Transverse colon (tissue), 4 donors: ENCODE results near the gene MSH3. TPM values are rescaled to one million over a fixed set of nuclear protein-coding genes. Genes with fewer than 3 reads are reported as not detected.

Experiments used
- DNase-seq: peaks from one replicate; pipeline ENCODE4 v3.0.0-alpha.2; 2019
- H3K27ac ChIP-seq, 4 donors: fragments of 200-600 bp; sonication (generic); 2 replicates each; pipeline ENCODE4 v1.5.1; 2016 to 2018; ENCODE audit warnings: inconsistent platforms in 4 of 4
- H3K27me3 ChIP-seq: fragments of 200-600 bp; sonication (generic); 2 replicates; pipeline ENCODE4 v1.5.1; 2017; ENCODE audit warnings: inconsistent platforms
- H3K36me3 ChIP-seq, 4 donors: fragments of 200-600 bp; sonication (generic); 2 replicates each; pipeline ENCODE4 v1.5.1; 2017 to 2019; ENCODE audit warnings: inconsistent platforms in 4 of 4
- H3K4me1 ChIP-seq, 4 donors: fragments of 200-600 bp; sonication (generic); 2 replicates each; pipeline ENCODE4 v1.5.1; 2017 to 2020; ENCODE audit warnings: inconsistent platforms in 4 of 4
- H3K4me3 ChIP-seq, 4 donors: fragments of 200-600 bp; sonication (generic); 1 replicate in 1 of 4; 2 replicates in 3 of 4; pipeline versions ENCODE4 v1.5.1 to v1.6.1; 2017 to 2019; ENCODE audit warnings: inconsistent platforms in 4 of 4
- H3K9me3 ChIP-seq, 2 donors: fragments of 200-600 bp; sonication (generic); 2 replicates each; pipeline ENCODE4 v1.5.1; 2017 to 2019; ENCODE audit warnings: inconsistent platforms in 2 of 2
- EP300 ChIP-seq: sonication (generic); formaldehyde crosslinking; IDR thresholded peaks from one replicate; pipeline ENCODE4 v1.6.1; 2017; ENCODE audit warnings: antibody characterized with exemption, low read depth
- POLR2A ChIP-seq: fragments of 450-650 bp; IDR thresholded peaks from one replicate; pipeline ENCODE4 v1.6.1; 2016; ENCODE audit warnings: antibody characterized with exemption, mild to moderate bottlenecking, moderate library complexity
- POLR2AphosphoS5 ChIP-seq, 3 donors: sonication (generic); formaldehyde crosslinking; IDR thresholded peaks; one replicate each; pipeline ENCODE4 v1.6.1; 2016; ENCODE audit warnings: antibody characterized with exemption in 3 of 3
- WGBS, 2 donors: methylation state at CpG; one replicate each; pipeline ENCODE4 v1.1.5; 2018; ENCODE audit warnings: low coverage in 1 of 2; 5-methylcytosine and 5-hydroxymethylcytosine counted together
- in situ Hi-C, 4 donors: fragments of 200-750 bp; cut with MboI; loops; one replicate each; pipeline versions ENCODE4 v1.15.0 to v1.15.1; 2017; ENCODE audit warnings: low sequenced_read_pairs in 3 of 4, low pct_ligation_motif_present in 1 of 4, low pct_unique_long_range_greater_than_20kb in 1 of 4
- intact Hi-C: fragments of 100-400 bp; cut with DNase I; formaldehyde crosslinking; loops from one replicate; pipeline ENCODE4 v1.15.1; 2023; ENCODE audit warnings: low total_unique reads
- total RNA-seq, 4 donors: library from RNA; depleted of rRNA; stranded (reverse); fragments of >200 nt; gene quantifications; one replicate each; pipeline ENCODE4 v1.1.0, GENCODE V29; 2016
- TF ChIP-seq, protein P1 (sequence below), 5 experiments: fragments of 200-600 bp in 3 of 5; fragments of 450-650 bp in 2 of 5; sonication (generic) in 3 of 5; IDR thresholded peaks; 1 replicate in 2 of 5; 2 replicates in 3 of 5; pipeline ENCODE4 v1.5.1; 2016 to 2017; ENCODE audit warnings: antibody characterized with exemption in 5 of 5, inconsistent platforms in 3 of 5, mild to moderate bottlenecking in 2 of 5, moderate library complexity in 1 of 5

Gene MSH3
- total RNA-seq, 4 donors from 2014 or later, result 6.4 to 22.2 (median 17.2) TPM

DNA sequence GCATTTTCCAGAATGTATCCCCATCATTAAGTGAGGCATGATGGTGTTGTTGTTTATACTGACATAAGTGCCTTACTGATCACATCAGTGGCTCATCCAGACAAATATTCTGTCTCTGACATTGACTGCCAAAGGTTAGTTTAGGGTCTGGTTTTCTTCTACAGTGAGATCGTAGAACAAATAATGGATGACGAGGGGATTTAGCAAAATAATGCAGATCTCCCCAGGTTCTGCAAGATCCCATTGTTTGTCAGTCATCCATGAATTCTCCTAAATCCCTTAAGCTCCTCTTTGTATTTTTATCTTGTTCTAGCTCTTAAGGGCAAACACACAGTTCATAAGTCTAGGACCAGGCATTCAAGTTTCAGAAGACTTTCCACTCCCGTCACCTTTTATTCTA is 93.5 kb downstream of the MSH3 start:
- Histone ChIP-seq H3K9me3 (peaks cover 0 to 2% of the 10 kb centered on the region in 2 donors), H3K36me3 (peaks cover 0 to 26% (median 0%) of the 10 kb centered on the region in 4 donors), H3K4me3 (no peak overlapping the region), H3K27ac (no peak overlapping the region), H3K4me1 (no peaks in the 10 kb centered on the region), H3K27me3 (no peaks in the 10 kb centered on the region)
- no peak for TF ChIP-seq POLR2A
- TF ChIP-seq POLR2AphosphoS5 (IDR thresholded peaks at IDR 0.05), result no peak
- TF ChIP-seq EP300, result no peak
- in situ Hi-C loops, result no loop called here
- whole genome bisulfite sequencing, 2 donors, result 92 to 96% methylated on average over 3 of the region's 3 CpGs
- no peak for DNase-seq
- intact Hi-C loops, result no loop called here

DNA sequence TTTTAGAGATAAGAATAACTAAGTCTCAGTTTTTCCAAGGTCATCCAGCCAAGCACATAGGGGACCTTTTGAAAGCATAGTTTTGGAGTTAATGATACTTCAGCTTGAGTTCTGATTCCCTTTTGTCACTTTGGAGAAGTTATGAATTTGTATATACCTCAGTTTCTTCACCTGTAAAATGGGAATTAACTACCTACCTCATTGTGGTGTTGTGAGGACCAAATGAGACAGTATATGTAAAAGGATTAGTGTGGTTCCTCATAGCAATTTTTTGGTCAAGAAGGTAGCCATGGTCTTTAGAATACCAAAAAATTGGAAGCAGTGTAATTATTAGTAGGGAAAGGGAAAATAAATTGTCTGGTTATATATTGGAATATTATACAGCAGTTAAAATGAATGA is 98.0 kb downstream of the MSH3 start:
- TF ChIP-seq POLR2AphosphoS5 (IDR thresholded peaks at IDR 0.05) (no peak), POLR2A (no peak), EP300 (no peak)
- TF ChIP-seq, protein P1, sequence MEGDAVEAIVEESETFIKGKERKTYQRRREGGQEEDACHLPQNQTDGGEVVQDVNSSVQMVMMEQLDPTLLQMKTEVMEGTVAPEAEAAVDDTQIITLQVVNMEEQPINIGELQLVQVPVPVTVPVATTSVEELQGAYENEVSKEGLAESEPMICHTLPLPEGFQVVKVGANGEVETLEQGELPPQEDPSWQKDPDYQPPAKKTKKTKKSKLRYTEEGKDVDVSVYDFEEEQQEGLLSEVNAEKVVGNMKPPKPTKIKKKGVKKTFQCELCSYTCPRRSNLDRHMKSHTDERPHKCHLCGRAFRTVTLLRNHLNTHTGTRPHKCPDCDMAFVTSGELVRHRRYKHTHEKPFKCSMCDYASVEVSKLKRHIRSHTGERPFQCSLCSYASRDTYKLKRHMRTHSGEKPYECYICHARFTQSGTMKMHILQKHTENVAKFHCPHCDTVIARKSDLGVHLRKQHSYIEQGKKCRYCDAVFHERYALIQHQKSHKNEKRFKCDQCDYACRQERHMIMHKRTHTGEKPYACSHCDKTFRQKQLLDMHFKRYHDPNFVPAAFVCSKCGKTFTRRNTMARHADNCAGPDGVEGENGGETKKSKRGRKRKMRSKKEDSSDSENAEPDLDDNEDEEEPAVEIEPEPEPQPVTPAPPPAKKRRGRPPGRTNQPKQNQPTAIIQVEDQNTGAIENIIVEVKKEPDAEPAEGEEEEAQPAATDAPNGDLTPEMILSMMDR (IDR thresholded peaks at IDR 0.05), result no peak
- no peak for DNase-seq
- H3K27me3 ChIP-seq, result no peaks in the 10 kb centered on the region
- H3K27ac ChIP-seq, result no peak overlapping the region
- in situ Hi-C loops (no loop called here), intact Hi-C loops (no loop called here)
- H3K9me3 ChIP-seq, result peaks cover 0 to 2% of the 10 kb centered on the region in 2 donors
- peaks cover 0 to 3% (median 0%) of the 10 kb centered on the region in 4 donors for H3K4me1 ChIP-seq
- peaks cover 0 to 2% (median 0%) of the 10 kb centered on the region in 4 donors for H3K36me3 ChIP-seq
- H3K4me3 ChIP-seq, result no peak overlapping the region

DNA sequence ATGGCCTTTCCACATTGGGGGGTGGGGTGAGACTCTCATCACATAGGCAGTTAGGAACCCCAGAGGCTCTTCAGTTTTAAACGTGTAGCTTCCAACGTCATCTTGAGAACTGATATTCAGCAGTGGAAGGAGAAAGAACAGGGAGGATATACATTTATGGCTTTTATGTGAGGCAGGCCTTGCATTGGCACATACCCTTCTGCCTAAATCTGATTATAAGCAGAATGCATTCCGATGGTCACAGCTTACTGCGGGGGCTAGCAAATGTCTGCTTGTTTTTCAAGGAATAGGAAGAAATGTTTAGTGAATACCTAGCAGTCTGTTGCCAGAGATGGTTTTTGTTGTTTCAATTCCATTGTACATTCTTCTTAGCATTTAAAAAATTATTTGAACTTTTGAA is 99.3 kb downstream of the MSH3 start:
- WGBS, 2 donors, result 69 to 89% methylated on average over 4 of the region's 4 CpGs
- H3K4me1 ChIP-seq, result peaks cover 0 to 3% (median 0%) of the 10 kb centered on the region in 4 donors
- no peaks in the 10 kb centered on the region for H3K36me3 ChIP-seq
- no peak overlapping the region for H3K4me3 ChIP-seq
- in situ Hi-C loops (no loop called here), intact Hi-C loops (no loop called here)
- TF ChIP-seq, protein P1 (IDR thresholded peaks at IDR 0.05), result no peak
- TF ChIP-seq POLR2AphosphoS5 (IDR thresholded peaks at IDR 0.05) (no peak), EP300 (no peak), POLR2A (no peak)
- peaks cover 0 to 2% of the 10 kb centered on the region in 2 donors for H3K9me3 ChIP-seq
- no peak overlapping the region for H3K27ac ChIP-seq
- no peak for DNase-seq
- no peaks in the 10 kb centered on the region for H3K27me3 ChIP-seq

DNA sequence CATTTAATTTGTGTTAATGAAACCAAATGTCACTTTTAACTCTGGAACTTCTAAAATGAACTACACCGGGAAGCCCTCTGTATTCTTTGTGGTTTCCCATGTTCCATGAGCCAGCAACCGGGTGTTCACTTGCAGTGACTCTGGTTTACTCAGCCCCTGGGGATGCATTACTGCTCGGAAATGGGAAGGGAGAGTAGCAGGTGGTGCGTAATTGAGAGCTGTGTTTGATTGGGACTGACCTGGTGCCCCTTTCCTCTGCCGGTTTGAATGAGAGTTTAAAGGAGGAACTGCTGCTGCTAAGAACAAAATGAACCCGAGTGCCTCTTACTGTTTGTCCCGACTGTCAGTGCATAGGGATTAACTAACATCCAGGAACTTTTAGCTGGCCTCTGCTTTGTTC is 100.4 kb downstream of the MSH3 start:
- intact Hi-C loops (no loop called here), in situ Hi-C loops (no loop called here)
- Histone ChIP-seq H3K27me3 (no peaks in the 10 kb centered on the region), H3K36me3 (no peaks in the 10 kb centered on the region), H3K9me3 (peaks cover 0 to 2% of the 10 kb centered on the region in 2 donors), H3K27ac (peak overlapping the region in 3 of 4 donors; percentile 4 to 49 (median 39)), H3K4me1 (peaks cover 0 to 3% (median 0%) of the 10 kb centered on the region in 4 donors), H3K4me3 (no peak overlapping the region)
- peak; percentile 39 for DNase-seq
- 38 to 48% methylated on average over 1 to 7 of the region's 7 CpGs for WGBS, 2 donors
- no peak for TF ChIP-seq POLR2A
- TF ChIP-seq, protein P1 (IDR thresholded peaks at IDR 0.05), result no peak
- no peak for TF ChIP-seq POLR2AphosphoS5 (IDR thresholded peaks at IDR 0.05)
- no peak for TF ChIP-seq EP300

DNA sequence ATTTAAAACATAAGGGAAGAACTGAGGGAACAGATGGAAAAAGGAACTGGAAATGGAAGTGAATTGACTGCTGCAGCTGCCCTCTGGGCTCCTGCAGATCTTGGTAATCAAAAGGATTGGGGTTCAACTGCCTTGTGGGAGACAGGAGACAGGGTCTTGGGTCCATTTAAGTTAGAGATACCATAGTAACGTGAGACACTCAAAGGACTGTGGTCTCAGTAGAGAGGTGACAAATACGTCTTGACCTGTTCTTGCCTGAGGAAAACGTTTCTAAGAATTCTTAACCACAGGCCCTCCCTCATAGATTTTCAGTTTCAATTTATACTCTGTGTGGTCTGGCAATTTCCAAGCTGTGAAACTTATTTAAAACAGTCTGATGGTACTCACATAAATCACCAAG is 101.2 kb downstream of the MSH3 start:
- in situ Hi-C loops (no loop called here), intact Hi-C loops (no loop called here)
- H3K36me3 ChIP-seq, result no peaks in the 10 kb centered on the region
- TF ChIP-seq, protein P1 (IDR thresholded peaks at IDR 0.05), result no peak
- no peak for TF ChIP-seq POLR2AphosphoS5 (IDR thresholded peaks at IDR 0.05)
- TF ChIP-seq EP300, result no peak
- TF ChIP-seq POLR2A, result no peak
- no peak overlapping the region for H3K4me3 ChIP-seq
- H3K27me3 ChIP-seq, result no peaks in the 10 kb centered on the region
- peaks cover 0 to 3% (median 0%) of the 10 kb centered on the region in 4 donors for H3K4me1 ChIP-seq
- peaks cover 0 to 2% of the 10 kb centered on the region in 2 donors for H3K9me3 ChIP-seq
- DNase-seq, result no peak
- H3K27ac ChIP-seq, result peak overlapping the region; percentile 4 to 49 (median 37)
- 29 to 45% methylated on average over 1 to 3 of the region's 3 CpGs for WGBS, 2 donors
